Measurements from ENCODE around the gene MACF1.

Gene MACF1

GRCh38 chr1:39360731-39361130 lies 156.2 kb downstream of the MACF1 start:
- peak in 1 of 2 donors; percentile 2 for DNase-seq

- DNase-seq = no peak
These were observed 157.0 kb downstream of the MACF1 start for GRCh38 chr1:39361446-39361845.

- no peak for DNase-seq
These were observed 158.8 kb downstream of the MACF1 start for GRCh38 chr1:39363267-39363666.

GRCh38 chr1:39368045-39368444 lies 163.6 kb downstream of the MACF1 start:
- no peak for DNase-seq

- no peak for DNase-seq
These were observed 165.1 kb downstream of the MACF1 start for GRCh38 chr1:39369565-39369964.

GRCh38 chr1:39370602-39371001 lies 166.1 kb downstream of the MACF1 start:
- no peak for DNase-seq

- no peak for DNase-seq
These were observed 167.6 kb downstream of the MACF1 start for GRCh38 chr1:39372105-39372504.

GRCh38 chr1:39376656-39377055 lies 172.2 kb downstream of the MACF1 start:
- no peak for DNase-seq

- DNase-seq = peak in 1 of 2 donors; percentile 14
These were observed 173.9 kb downstream of the MACF1 start for GRCh38 chr1:39378377-39378776.

GRCh38 chr1:39379187-39379586 lies 174.7 kb downstream of the MACF1 start:
- no peak for DNase-seq

GRCh38 chr1:39380036-39380435 lies 175.5 kb downstream of the MACF1 start:
- no peak for DNase-seq

- DNase-seq = no peak
These were observed 177.3 kb downstream of the MACF1 start for GRCh38 chr1:39381839-39382238.

GRCh38 chr1:39384305-39384704 lies 179.8 kb downstream of the MACF1 start:
- DNase-seq = no peak

- DNase-seq = no peak
These were observed 180.8 kb downstream of the MACF1 start for GRCh38 chr1:39385067-39385988.

- no peak for DNase-seq
These were observed 182.5 kb downstream of the MACF1 start for GRCh38 chr1:39386997-39387396.

- no peak for DNase-seq
These were observed 183.0 kb downstream of the MACF1 start for GRCh38 chr1:39387452-39387851.

GRCh38 chr1:39391691-39392679 lies 187.5 kb downstream of the MACF1 start:
- no peak for DNase-seq

- no peak for DNase-seq
These were observed 188.5 kb downstream of the MACF1 start for GRCh38 chr1:39392851-39393573.

GRCh38 chr1:39393645-39394044 lies 189.2 kb downstream of the MACF1 start:
- DNase-seq = no peak

- DNase-seq = no peak
These were observed 189.6 kb downstream of the MACF1 start for GRCh38 chr1:39394059-39394458.

GRCh38 chr1:39394598-39394997 lies 190.1 kb downstream of the MACF1 start:
- DNase-seq = peak in 1 of 2 donors; percentile 31

- no peak for DNase-seq
These were observed 190.9 kb downstream of the MACF1 start for GRCh38 chr1:39395357-39395831.

GRCh38 chr1:39396671-39397070 lies 192.2 kb downstream of the MACF1 start:
- no peak for DNase-seq
